ENCODE data around the gene PCNX4.

DNA sequence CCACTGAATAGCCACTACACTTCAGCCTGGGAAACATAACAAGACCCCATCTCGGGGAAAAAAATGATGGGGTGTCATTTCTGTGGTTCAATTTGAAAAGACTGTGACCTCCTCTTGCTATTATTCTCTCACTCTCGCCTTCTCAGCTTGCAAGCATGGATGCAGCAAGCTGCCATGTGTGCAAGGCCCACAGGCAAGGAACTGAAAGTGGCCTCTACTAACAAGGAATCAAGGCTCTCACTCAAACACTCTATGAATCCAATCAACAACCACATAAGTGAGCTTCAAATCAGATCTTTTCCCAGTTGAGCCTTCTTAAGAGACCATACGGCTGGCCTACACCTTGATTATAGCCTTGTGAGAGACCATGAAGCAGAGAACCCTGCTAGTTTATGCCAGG lies 91.4 kb downstream of the PCNX4 start:
- TF ChIP-seq, protein P1, sequence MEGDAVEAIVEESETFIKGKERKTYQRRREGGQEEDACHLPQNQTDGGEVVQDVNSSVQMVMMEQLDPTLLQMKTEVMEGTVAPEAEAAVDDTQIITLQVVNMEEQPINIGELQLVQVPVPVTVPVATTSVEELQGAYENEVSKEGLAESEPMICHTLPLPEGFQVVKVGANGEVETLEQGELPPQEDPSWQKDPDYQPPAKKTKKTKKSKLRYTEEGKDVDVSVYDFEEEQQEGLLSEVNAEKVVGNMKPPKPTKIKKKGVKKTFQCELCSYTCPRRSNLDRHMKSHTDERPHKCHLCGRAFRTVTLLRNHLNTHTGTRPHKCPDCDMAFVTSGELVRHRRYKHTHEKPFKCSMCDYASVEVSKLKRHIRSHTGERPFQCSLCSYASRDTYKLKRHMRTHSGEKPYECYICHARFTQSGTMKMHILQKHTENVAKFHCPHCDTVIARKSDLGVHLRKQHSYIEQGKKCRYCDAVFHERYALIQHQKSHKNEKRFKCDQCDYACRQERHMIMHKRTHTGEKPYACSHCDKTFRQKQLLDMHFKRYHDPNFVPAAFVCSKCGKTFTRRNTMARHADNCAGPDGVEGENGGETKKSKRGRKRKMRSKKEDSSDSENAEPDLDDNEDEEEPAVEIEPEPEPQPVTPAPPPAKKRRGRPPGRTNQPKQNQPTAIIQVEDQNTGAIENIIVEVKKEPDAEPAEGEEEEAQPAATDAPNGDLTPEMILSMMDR (IDR thresholded peaks at IDR 0.05): no peak
- no peak for TF ChIP-seq POLR2A (IDR thresholded peaks at IDR 0.05)

All from thyroid gland (tissue), 4 donors.